IMR-90 (cell line): ENCODE results near the gene REXO5. TPM values are rescaled to one million over a fixed set of nuclear protein-coding genes. Genes with fewer than 3 reads are reported as not detected.

Experiments used
- ATAC-seq: fragments of 200-7000 bp; cut with Tn5 transposase; 2 replicates; pipeline ENCODE4 v1.9.1; 2020; ENCODE audit warnings: low read depth, mild to moderate bottlenecking, moderate library complexity
- BruUV-seq: library from RNA; stranded (reverse); fragments of 400-500 nt; replicated peaks from 2 replicates; lab custom pipeline; 2021; lab: Mats Ljungman, UMichigan
- CTCF ChIA-PET: fragments of 300-600 bp; formaldehyde crosslinking; extraction: SDS; loops from one replicate; lab custom pipeline; 2021; ENCODE audit warnings: antibody characterized with exemption; lab: Yijun Ruan, JAX
- POLR2A ChIA-PET: fragments of 300-600 bp; sonication (Branson Sonifier 250); formaldehyde crosslinking; loops from one replicate; lab custom pipeline; 2022; ENCODE audit warnings: antibody characterized with exemption; ENCODE audit not compliant: unreplicated experiment; lab: Charles Lee
- DNase-seq: peaks from one replicate; pipeline ENCODE4 v3.0.0; 2013
- H2AFZ ChIP-seq: replicated peaks from 2 replicates; pipeline ENCODE3; 2013; ENCODE audit warnings: low read length, mild to moderate bottlenecking; ENCODE audit not compliant: poor library complexity
- H2AK5ac ChIP-seq: 2 replicates; pipeline ENCODE4 v1.6.1; 2013; ENCODE audit warnings: low read depth, low read length, inconsistent platforms
- H2AK9ac ChIP-seq: replicated peaks from 2 replicates; pipeline ENCODE3; 2013; ENCODE audit warnings: mild to moderate bottlenecking, low read depth, low read length, moderate library complexity; ENCODE audit not compliant: poor library complexity
- H2BK120ac ChIP-seq: 2 replicates; pipeline ENCODE4 v1.6.1; 2013; ENCODE audit warnings: low read depth, low read length, inconsistent platforms
- H2BK15ac ChIP-seq: 3 replicates; pipeline ENCODE4 v1.6.1; 2013; ENCODE audit warnings: low read depth, low read length, inconsistent platforms
- H2BK20ac ChIP-seq: 2 replicates; pipeline ENCODE4 v1.6.1; 2013; ENCODE audit warnings: low read depth, mild to moderate bottlenecking, inconsistent platforms, low read length, moderate library complexity
- H2BK5ac ChIP-seq: 2 replicates; pipeline ENCODE4 v1.6.1; 2013; ENCODE audit warnings: mild to moderate bottlenecking, low read depth, low read length, inconsistent platforms; ENCODE audit not compliant: poor library complexity, severe bottlenecking
- H3K14ac ChIP-seq: replicated peaks from 2 replicates; pipeline ENCODE4 v1.6.1; 2013; ENCODE audit warnings: low read depth, low read length, inconsistent platforms
- H3K18ac ChIP-seq: 2 replicates; pipeline ENCODE4 v1.6.1; 2013; ENCODE audit warnings: low read depth, low read length, control low read depth
- H3K23ac ChIP-seq: 2 replicates; pipeline ENCODE4 v1.6.1; 2013; ENCODE audit warnings: low read depth, low read length, inconsistent platforms
- H3K27ac ChIP-seq: 2 replicates; pipeline ENCODE4 v1.5.1; 2013; ENCODE audit warnings: mild to moderate bottlenecking, control low read depth, low read length; ENCODE audit not compliant: insufficient read depth
- H3K27me3 ChIP-seq: 2 replicates; pipeline ENCODE4 v1.6.1; 2013; ENCODE audit warnings: low read length; ENCODE audit not compliant: control insufficient read depth, insufficient read depth
- H3K36me3 ChIP-seq: 2 replicates; pipeline ENCODE4 v1.6.1; 2013; ENCODE audit warnings: low read length, mixed read lengths; ENCODE audit not compliant: control insufficient read depth, insufficient read depth
- H3K4ac ChIP-seq: 2 replicates; pipeline ENCODE4 v1.6.1; 2013; ENCODE audit warnings: low read depth, low read length, inconsistent platforms
- H3K4me1 ChIP-seq: 2 replicates; pipeline ENCODE4 v1.6.1; 2013; ENCODE audit warnings: low read length, mixed read lengths; ENCODE audit not compliant: control insufficient read depth, insufficient read depth
- H3K4me2 ChIP-seq: 2 replicates; pipeline ENCODE4 v1.6.1; 2013; ENCODE audit warnings: low read depth, mild to moderate bottlenecking, control low read depth, low read length, moderate library complexity
- H3K4me3 ChIP-seq: 2 replicates; pipeline ENCODE4 v1.5.1; 2013; ENCODE audit warnings: low read depth, mild to moderate bottlenecking, control low read depth, low read length, moderate library complexity; ENCODE audit not compliant: insufficient read depth
- H3K56ac ChIP-seq: 2 replicates; pipeline ENCODE4 v1.6.1; 2013; ENCODE audit warnings: low read length, inconsistent platforms; ENCODE audit not compliant: insufficient read depth; ENCODE audit errors: extremely low read depth
- H3K79me1 ChIP-seq, 2 experiments: 2 replicates each; pipeline ENCODE4 v1.6.1; 2013; ENCODE audit warnings: low read length in 2 of 2, inconsistent platforms in 1 of 2, low read depth in 1 of 2
- H3K9ac ChIP-seq: 2 replicates; pipeline ENCODE4 v1.6.1; 2013; ENCODE audit warnings: low read depth, low read length, control low read depth
- H3K9me1 ChIP-seq: 2 replicates; pipeline ENCODE4 v1.6.1; 2013; ENCODE audit warnings: low read length, inconsistent platforms; ENCODE audit not compliant: insufficient read depth
- H3K9me3 ChIP-seq: 2 replicates; pipeline ENCODE4 v1.6.1; 2013; ENCODE audit warnings: low read length; ENCODE audit not compliant: control insufficient read depth, insufficient read depth
- H4K20me1 ChIP-seq: 2 replicates; pipeline ENCODE4 v1.6.1; 2013; ENCODE audit warnings: low read length, inconsistent platforms; ENCODE audit not compliant: insufficient read depth
- H4K5ac ChIP-seq: 2 replicates; pipeline ENCODE4 v1.6.1; 2013; ENCODE audit warnings: mild to moderate bottlenecking, low read depth, low read length, control low read depth
- H4K8ac ChIP-seq, 2 experiments: 2 replicates each; pipeline ENCODE4 v1.6.1; 2013; ENCODE audit warnings: low read depth in 2 of 2, low read length in 2 of 2, control low read depth in 1 of 2, inconsistent platforms in 1 of 2
- H4K91ac ChIP-seq: 2 replicates; pipeline ENCODE4 v1.6.1; 2013; ENCODE audit warnings: low read depth, low read length, inconsistent platforms; ENCODE audit not compliant: insufficient read depth
- CHD1 ChIP-seq: IDR thresholded peaks from 2 replicates; pipeline ENCODE4 v1.6.1; 2012; ENCODE audit warnings: low read depth, low read length, improper control_type of control experiment
- CTCF ChIP-seq: conservative IDR thresholded peaks from 2 replicates; pipeline ENCODE4 v1.5.1; 2012; ENCODE audit warnings: mild to moderate bottlenecking, low read depth, low read length, improper control_type of control experiment
- ELK1 ChIP-seq: fragments of 150-350 bp; IDR thresholded peaks from 2 replicates; pipeline ENCODE4 v1.6.1; 2016; ENCODE audit warnings: low read depth, mild to moderate bottlenecking, low read length, moderate library complexity, borderline replicate concordance
- FOS ChIP-seq: fragments of 150-350 bp; IDR thresholded peaks from 2 replicates; pipeline ENCODE4 v1.6.1; 2016; ENCODE audit warnings: low read depth, low read length
- MAFK ChIP-seq: IDR thresholded peaks from 2 replicates; pipeline ENCODE4 v1.6.1; 2012; ENCODE audit warnings: low read depth, low read length, improper control_type of control experiment
- MAZ ChIP-seq: IDR thresholded peaks from 2 replicates; pipeline ENCODE4 v1.6.1; 2012; ENCODE audit warnings: low read depth, mild to moderate bottlenecking, low read length, improper control_type of control experiment, moderate library complexity, borderline replicate concordance
- MXI1 ChIP-seq: IDR thresholded peaks from 2 replicates; pipeline ENCODE4 v1.6.1; 2012; ENCODE audit warnings: low read depth, mild to moderate bottlenecking, low read length, moderate library complexity, borderline replicate concordance
- POLR2A ChIP-seq: IDR thresholded peaks from 2 replicates; pipeline ENCODE4 v1.6.1; 2012; ENCODE audit warnings: mild to moderate bottlenecking, low read depth, low read length
- RAD21 ChIP-seq: IDR thresholded peaks from 2 replicates; pipeline ENCODE4 v1.6.1; 2012; ENCODE audit warnings: low read length, improper control_type of control experiment
- RCOR1 ChIP-seq: IDR thresholded peaks from 2 replicates; pipeline ENCODE4 v1.6.1; 2012; ENCODE audit warnings: mild to moderate bottlenecking, low read length, improper control_type of control experiment; ENCODE audit not compliant: insufficient replicate concordance
- RFX5 ChIP-seq: IDR thresholded peaks from 2 replicates; pipeline ENCODE4 v1.8.0; 2012; ENCODE audit warnings: low read depth, mild to moderate bottlenecking, low read length, moderate library complexity
- SMC3 ChIP-seq: fragments of 150-350 bp; IDR thresholded peaks from 2 replicates; pipeline ENCODE4 v1.6.1; 2016; ENCODE audit warnings: low read depth, mild to moderate bottlenecking, antibody characterized with exemption, low read length, moderate library complexity
- WGBS, 2 experiments: methylation state at CpG; one replicate each; pipeline versions ENCODE4 v1.1.5 to v1.1.7; 2013; ENCODE audit warnings: missing lambda C conversion rate in 2 of 2; ENCODE audit not compliant: insufficient read length in 1 of 2; ENCODE audit errors: extremely low coverage in 2 of 2; 5-methylcytosine and 5-hydroxymethylcytosine counted together
- dilution Hi-C: fragments of 300-500 bp; cut with HindIII; formaldehyde crosslinking; loops from one replicate; pipeline ENCODE4 v1.14.3; 2018; ENCODE audit warnings: low sequenced_read_pairs; ENCODE audit not compliant: unreplicated experiment
- in situ Hi-C: fragments of 300-500 bp; cut with MboI; formaldehyde crosslinking; loops from 3 replicates; pipeline ENCODE4 v1.14.3; 2019; ENCODE audit warnings: low sequenced_read_pairs, inconsistent platforms, mixed read lengths
- intact Hi-C: fragments of 100-400 bp; cut with micrococcal nuclease; formaldehyde crosslinking; loops from 2 replicates; pipeline ENCODE4 v1.10.0; 2022
- polyA plus RNA-seq, 3 experiments: library from polyadenylated mRNA; depleted of rRNA; stranded (reverse); fragments of >200 nt; gene quantifications; 2 replicates each; pipeline ENCODE4 v1.2.3, GENCODE V29; 2012; ENCODE audit warnings: low replicate concordance in 1 of 3
- total RNA-seq: library from RNA; depleted of rRNA; stranded (reverse); fragments of >200 nt; gene quantifications from 2 replicates; pipeline ENCODE4 v1.2.3, GENCODE V29; 2012
- TF ChIP-seq, protein P1 (sequence below): fragments of 150-350 bp; IDR thresholded peaks from 2 replicates; pipeline ENCODE4 v1.6.1; 2017; ENCODE audit warnings: mild to moderate bottlenecking, antibody characterized with exemption, low read length, low read depth

REXO5 gene
- total and polyA plus RNA-seq, 2 of the 4 experiments (the other 2 are of a cell fraction): 3.7 to 7.0 TPM

DNA sequence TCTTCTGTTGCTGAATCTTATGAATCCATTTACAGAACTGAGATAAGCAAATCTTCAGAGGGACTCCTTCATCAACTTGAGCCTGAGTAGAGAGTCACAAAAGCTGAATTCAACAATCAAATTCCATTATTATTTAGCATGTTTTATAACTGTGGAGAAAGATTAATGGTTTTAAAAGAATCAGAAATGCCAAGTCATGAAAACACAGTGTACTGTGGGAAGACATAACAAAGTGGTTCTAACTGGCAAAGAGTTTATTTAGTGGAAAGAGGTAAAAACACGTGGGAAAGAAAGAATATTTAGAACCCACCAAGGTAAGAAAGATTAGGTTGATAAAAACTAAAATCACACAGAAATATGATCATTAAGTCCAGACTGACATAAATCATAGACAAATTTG, 5.0 kb upstream of the REXO5 start:
- no CpG with 5 or more reads among the region's 1 CpG for WGBS, 2 experiments
- ATAC-seq: no peak
- CTCF ChIA-PET: no interaction called here

More for the DNA sequence above, 5.0 kb upstream of the REXO5 start:
- no peak overlapping the region for H2BK120ac ChIP-seq
- H4K91ac ChIP-seq: no peak overlapping the region
- H3K9me1 ChIP-seq: no peaks in the 10 kb centered on the region
- TF ChIP-seq MAFK (no peak), RFX5 (no peak), MAZ (no peak), RAD21 (no peak), SMC3 (no peak), ELK1 (no peak), CHD1 (no peak), MXI1 (no peak), RCOR1 (no peak), CTCF (no peak), POLR2A (no peak), FOS (no peak)
- TF ChIP-seq, protein P1, sequence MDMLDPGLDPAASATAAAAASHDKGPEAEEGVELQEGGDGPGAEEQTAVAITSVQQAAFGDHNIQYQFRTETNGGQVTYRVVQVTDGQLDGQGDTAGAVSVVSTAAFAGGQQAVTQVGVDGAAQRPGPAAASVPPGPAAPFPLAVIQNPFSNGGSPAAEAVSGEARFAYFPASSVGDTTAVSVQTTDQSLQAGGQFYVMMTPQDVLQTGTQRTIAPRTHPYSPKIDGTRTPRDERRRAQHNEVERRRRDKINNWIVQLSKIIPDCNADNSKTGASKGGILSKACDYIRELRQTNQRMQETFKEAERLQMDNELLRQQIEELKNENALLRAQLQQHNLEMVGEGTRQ: no peak
- no peak overlapping the region for H2AFZ ChIP-seq
- no peak overlapping the region for H2AK9ac ChIP-seq
- no peak overlapping the region for H4K5ac ChIP-seq
- H3K27ac ChIP-seq: no peak overlapping the region
- no peak overlapping the region for H2AK5ac ChIP-seq
- POLR2A ChIA-PET: no interaction called here
- peaks cover 0 to 5% of the 10 kb centered on the region in 2 experiments; a peak in 3 of 4 replicates for H3K79me1 ChIP-seq
- in situ Hi-C loops: no loop called here
- no peaks in the 10 kb centered on the region for H3K27me3 ChIP-seq
- H3K9ac ChIP-seq: no peak overlapping the region
- no peaks in the 10 kb centered on the region; the same call in 1 of the 2 replicates for H3K36me3 ChIP-seq
- no peaks in the 10 kb centered on the region for H3K9me3 ChIP-seq
- no peak overlapping the region for H3K14ac ChIP-seq
- no peak overlapping the region for H3K4me3 ChIP-seq
- H3K56ac ChIP-seq: no peak overlapping the region
- H3K4ac ChIP-seq: no peak overlapping the region
- H3K4me1 ChIP-seq: no peaks in the 10 kb centered on the region
- H2BK15ac ChIP-seq: no peak overlapping the region
- H3K4me2 ChIP-seq: no peak overlapping the region
- intact Hi-C loops: no loop called here
- no peak overlapping the region for H4K8ac ChIP-seq
- no peak overlapping the region for H3K23ac ChIP-seq
- dilution Hi-C loops: no loop called here
- no peak for DNase-seq
- H2BK5ac ChIP-seq: no peak overlapping the region
- no peak overlapping the region for H3K18ac ChIP-seq
- no peak overlapping the region for H2BK20ac ChIP-seq
- no peaks in the 10 kb centered on the region for H4K20me1 ChIP-seq
- no TSS peak for BruUV-seq
